CD4-positive, alpha-beta T cell (primary cell): ENCODE data around the gene PDLIM7. TPM values are rescaled to one million over a fixed set of nuclear protein-coding genes. Genes with fewer than 3 reads are reported as not detected.

Experiments used
- ATAC-seq: fragments of 200-7000 bp; cut with Tn5 transposase; one replicate; pipeline ENCODE4 v1.10.0; 2022; ENCODE audit warnings: mild to moderate bottlenecking; ENCODE audit not compliant: poor library complexity
- CTCF ChIA-PET: fragments of 350-600 bp; sonication (Branson Sonifier 250); formaldehyde crosslinking; loops from one replicate; lab custom pipeline; 2021; ENCODE audit warnings: antibody characterized with exemption, inconsistent platforms; lab: Charles Lee
- POLR2A ChIA-PET: fragments of 350-600 bp; sonication (Branson Sonifier 250); formaldehyde crosslinking; loops from one replicate; lab custom pipeline; 2021; ENCODE audit warnings: antibody characterized with exemption, inconsistent platforms; lab: Charles Lee
- DNase-seq, 14 experiments: peaks; one replicate each; pipeline ENCODE4 v3.0.0-alpha.2; 2013 to 2020; ENCODE audit warnings: mixed read lengths in 2 of 14
- H3K27ac ChIP-seq, 2 donors: one replicate each; pipeline versions ENCODE4 v1.5.1 to v1.7.0; 2013; ENCODE audit warnings: low read length in 2 of 2, low read depth in 1 of 2, mild to moderate bottlenecking in 1 of 2
- H3K27me3 ChIP-seq, 2 experiments: 1 replicate in 1 of 2; 2 replicates in 1 of 2; pipeline versions ENCODE4 v1.6.1 to v1.7.0; 2013; ENCODE audit warnings: low read length in 2 of 2, control low read depth in 1 of 2, mild to moderate bottlenecking in 1 of 2, moderate library complexity in 1 of 2; ENCODE audit not compliant: insufficient read depth in 2 of 2, control insufficient read depth in 1 of 2
- H3K36me3 ChIP-seq: one replicate; pipeline ENCODE4 v1.6.1; 2013; ENCODE audit warnings: low read length, control low read depth; ENCODE audit not compliant: insufficient read depth
- H3K4me1 ChIP-seq: one replicate; pipeline ENCODE4 v1.6.1; 2013; ENCODE audit warnings: low read length, control low read depth; ENCODE audit not compliant: insufficient read depth
- H3K4me3 ChIP-seq: one replicate; pipeline ENCODE4 v1.5.1; 2013; ENCODE audit warnings: mild to moderate bottlenecking, low read length, moderate library complexity
- H3K9me3 ChIP-seq, 2 experiments: 1 replicate in 1 of 2; 2 replicates in 1 of 2; pipeline versions ENCODE4 v1.6.1 to v1.7.0; 2013; ENCODE audit warnings: low read length in 2 of 2, mild to moderate bottlenecking in 2 of 2, control low read depth in 1 of 2, moderate library complexity in 1 of 2; ENCODE audit not compliant: control insufficient read depth in 1 of 2, insufficient read depth in 1 of 2
- H3K27ac Mint-ChIP-seq: one replicate; pipeline ENCODE4 v1.8.0; 2020; ENCODE audit warnings: mixed read lengths
- H3K27me3 Mint-ChIP-seq: one replicate; pipeline ENCODE4 v1.8.0; 2021; ENCODE audit warnings: mixed read lengths
- H3K36me3 Mint-ChIP-seq: one replicate; pipeline ENCODE4 v1.8.0; 2021; ENCODE audit warnings: low read depth, mixed read lengths
- H3K4me1 Mint-ChIP-seq: one replicate; pipeline ENCODE4 v1.8.0; 2021; ENCODE audit warnings: low read depth, mixed read lengths
- H3K4me3 Mint-ChIP-seq: one replicate; pipeline ENCODE4 v1.8.0; 2020; ENCODE audit warnings: mild to moderate bottlenecking, mixed read lengths
- H3K9me3 Mint-ChIP-seq: one replicate; pipeline ENCODE4 v1.8.0; 2020; ENCODE audit warnings: mixed read lengths
- CTCF ChIP-seq: fragments of 200-600 bp; IDR thresholded peaks from one replicate; pipeline ENCODE4 v1.8.0; 2022; ENCODE audit warnings: antibody characterized with exemption, mild to moderate bottlenecking
- intact Hi-C, 2 experiments: fragments of 100-400 bp; cut with DNase I in 1 of 2; cut with micrococcal nuclease in 1 of 2; formaldehyde crosslinking; loops; one replicate each; pipeline versions ENCODE4 v1.15.1 to v1.9.0; 2023 to 2025; cut with DNase I, micrococcal nuclease
- total RNA-seq, 174 experiments: library from RNA in 2 of 174; stranded (reverse) in 2 of 174; gene quantifications; one replicate each; pipeline ENCODE4 v1.2.3 and lab custom pipeline; 2021 to 2026

Gene PDLIM7
- total RNA-seq, 2 experiments from 2014 or later = 5.2 to 6.0 TPM

GRCh38 chr5:177519463-177520235 is 22.2 kb upstream of the PDLIM7 start:
- peaks cover 47% of the 10 kb centered on the region for H3K36me3 ChIP-seq

GRCh38 chr5:177516601-177517568 is 19.5 kb upstream of the PDLIM7 start, which contains the start of gene DDX41:
DDX41 (minus strand) TSS chr5:177516961; CDS start chr5:177516945, 16 bp downstream.
- H3K36me3 Mint-ChIP-seq = peaks cover 62% of the 10 kb centered on the region
- no peak for TF ChIP-seq CTCF
- ChIA-PET CTCF (interaction anchor here (1.3 to 1.4 kb wide), 3 partner anchors 15 to 126 kb away, joined by 3 read pairs; partner anchors contain the start of gene PDLIM7), POLR2A (interaction anchor here (0.8 to 1.3 kb wide), 4 partner anchors 19 to 83 kb away, joined by 3 to 5 read pairs (median 3); partner anchors contain the start of genes B4GALT7, PDLIM7 and PRR7)
- H3K4me1 Mint-ChIP-seq = peaks cover 43% of the 10 kb centered on the region
- peak within 1 kb of the TSS; percentile 72 for H3K4me3 ChIP-seq
- H3K9me3 ChIP-seq = no peaks in the 10 kb centered on the region
- no peaks in the 10 kb centered on the region for H3K27me3 Mint-ChIP-seq
- H3K27me3 ChIP-seq = no peaks in the 10 kb centered on the region
- H3K9me3 Mint-ChIP-seq = no peaks in the 10 kb centered on the region
- H3K27ac ChIP-seq = peak within 1 kb of the TSS; percentile 36 to 54
- H3K4me3 Mint-ChIP-seq = peak within 1 kb of the TSS; percentile 93
- intact Hi-C loops = loop anchor here (1.0 to 5.0 kb wide), 4 partner anchors 20 to 205 kb away; partner anchors contain the start of genes FAM193B (in 1 of the 2), MXD3 (in 1 of the 2) and PDLIM7 (in 1 of the 2)
- DNase-seq (peak; percentile 88 to 98 (median 94)), ATAC-seq (peak; percentile 90)
- H3K36me3 ChIP-seq = peaks cover 57% of the 10 kb centered on the region
- peak within 1 kb of the TSS; percentile 84 for H3K27ac Mint-ChIP-seq
- peaks cover 51% of the 10 kb centered on the region for H3K4me1 ChIP-seq

More at GRCh38 chr5:177519463-177520235, 22.2 kb upstream of the PDLIM7 start:
- intact Hi-C loops = loop anchor here in 1 of 2 experiments (5.0 kb wide), 1 partner anchor 207 kb away; the partner anchor contains the start of gene MXD3
- Mint-ChIP-seq H3K27me3 (no peaks in the 10 kb centered on the region), H3K27ac (peak overlapping the region; percentile 39), H3K36me3 (peaks cover 35% of the 10 kb centered on the region), H3K4me1 (peaks cover 46% of the 10 kb centered on the region), H3K4me3 (no peak overlapping the region), H3K9me3 (no peaks in the 10 kb centered on the region)
- CTCF ChIA-PET = interaction anchor here (0.7 kb wide), 1 partner anchor 129 kb away, joined by 3 read pairs; no protein-coding TSS in a partner anchor
- Histone ChIP-seq H3K27ac (no peak overlapping the region), H3K9me3 (no peaks in the 10 kb centered on the region), H3K4me1 (peaks cover 47% of the 10 kb centered on the region), H3K27me3 (no peaks in the 10 kb centered on the region), H3K4me3 (no peak overlapping the region)
- POLR2A ChIA-PET = no interaction called here
- ATAC-seq (no peak), DNase-seq (no peak)
- no peak for TF ChIP-seq CTCF

DNA sequence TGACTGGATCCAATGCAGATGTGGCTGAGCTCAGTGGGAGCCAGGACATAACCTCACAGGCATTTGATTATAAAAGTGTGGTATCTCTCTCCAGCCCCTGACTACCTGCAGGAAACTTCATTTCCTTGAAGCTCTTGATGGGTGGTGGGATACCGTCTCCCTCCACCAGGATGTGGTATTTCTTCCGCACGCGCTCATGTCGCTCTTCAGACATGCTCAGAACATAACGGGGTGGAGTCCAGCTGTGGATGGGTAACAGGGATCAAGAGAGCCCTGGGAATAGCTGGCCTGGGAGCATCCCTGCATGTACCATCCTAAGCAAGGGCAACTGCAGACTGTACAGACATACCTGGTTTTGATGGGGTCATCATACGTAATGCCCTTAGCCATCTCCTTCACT is 18.2 kb upstream of the PDLIM7 start:
- ATAC-seq = no peak
- intact Hi-C loops = loop anchor here in 1 of 2 experiments (5.0 kb wide), 1 partner anchor 203 kb away; the partner anchor contains the start of gene MXD3
- H3K4me1 ChIP-seq = peaks cover 42% of the 10 kb centered on the region
- Mint-ChIP-seq H3K9me3 (no peaks in the 10 kb centered on the region), H3K4me3 (peak overlapping the region; percentile 93), H3K4me1 (peaks cover 33% of the 10 kb centered on the region), H3K36me3 (peaks cover 68% of the 10 kb centered on the region), H3K27ac (peak overlapping the region; percentile 62), H3K27me3 (no peaks in the 10 kb centered on the region)
- H3K27ac ChIP-seq = no peak overlapping the region
- no peaks in the 10 kb centered on the region for H3K9me3 ChIP-seq
- ChIA-PET POLR2A (interaction anchor here (1.0 to 1.3 kb wide), 3 partner anchors 18 to 125 kb away, joined by 4 to 5 read pairs (median 4); partner anchors contain the start of genes B4GALT7 and PDLIM7), CTCF (interaction anchor here (1.4 kb wide), 1 partner anchor 125 kb away, joined by 3 read pairs; no protein-coding TSS in a partner anchor)
- DNase-seq = no peak
- no peak for TF ChIP-seq CTCF
- peak overlapping the region; percentile 72 for H3K4me3 ChIP-seq
- peaks cover 59% of the 10 kb centered on the region for H3K36me3 ChIP-seq
- no peaks in the 10 kb centered on the region for H3K27me3 ChIP-seq
